Hypothalamus (tissue), 51 donors: Measurements from ENCODE around the gene KHSRP.

Experiments
- DNase-seq, 51 donors: peaks; one replicate each; lab custom pipeline; 2025; lab: John Stamatoyannopoulos, UW

The KHSRP gene

GRCh38 chr19:6364353-6364752 lies 60.3 kb downstream of the KHSRP start:
- DNase-seq = no peak
